IMR-90 (cell line): ENCODE data around the gene BTRC.

ENCODE experiments used
- BHLHE40 ChIP-seq: fragments of 150-350 bp; IDR thresholded peaks from 2 replicates; pipeline ENCODE4 v1.6.1; 2016; ENCODE audit warnings: mild to moderate bottlenecking, low read depth, low read length
- CEBPB ChIP-seq: IDR thresholded peaks from 2 replicates; pipeline ENCODE4 v1.6.1; 2012; ENCODE audit warnings: low read depth, low read length, improper control_type of control experiment
- CTCF ChIP-seq: conservative IDR thresholded peaks from 2 replicates; pipeline ENCODE4 v1.5.1; 2012; ENCODE audit warnings: mild to moderate bottlenecking, low read depth, low read length, improper control_type of control experiment
- ELK1 ChIP-seq: fragments of 150-350 bp; IDR thresholded peaks from 2 replicates; pipeline ENCODE4 v1.6.1; 2016; ENCODE audit warnings: low read depth, mild to moderate bottlenecking, low read length, moderate library complexity, borderline replicate concordance
- FOS ChIP-seq: fragments of 150-350 bp; IDR thresholded peaks from 2 replicates; pipeline ENCODE4 v1.6.1; 2016; ENCODE audit warnings: low read depth, low read length
- MAFK ChIP-seq: IDR thresholded peaks from 2 replicates; pipeline ENCODE4 v1.6.1; 2012; ENCODE audit warnings: low read depth, low read length, improper control_type of control experiment
- MAZ ChIP-seq: IDR thresholded peaks from 2 replicates; pipeline ENCODE4 v1.6.1; 2012; ENCODE audit warnings: low read depth, mild to moderate bottlenecking, low read length, improper control_type of control experiment, moderate library complexity, borderline replicate concordance
- MXI1 ChIP-seq: IDR thresholded peaks from 2 replicates; pipeline ENCODE4 v1.6.1; 2012; ENCODE audit warnings: low read depth, mild to moderate bottlenecking, low read length, moderate library complexity, borderline replicate concordance
- NFE2L2 ChIP-seq: fragments of 150-350 bp; IDR thresholded peaks from 2 replicates; pipeline ENCODE4 v1.6.1; 2016; ENCODE audit warnings: low read depth, mild to moderate bottlenecking, low read length
- POLR2A ChIP-seq: IDR thresholded peaks from 2 replicates; pipeline ENCODE4 v1.6.1; 2012; ENCODE audit warnings: mild to moderate bottlenecking, low read depth, low read length
- RAD21 ChIP-seq: IDR thresholded peaks from 2 replicates; pipeline ENCODE4 v1.6.1; 2012; ENCODE audit warnings: low read length, improper control_type of control experiment
- RCOR1 ChIP-seq: IDR thresholded peaks from 2 replicates; pipeline ENCODE4 v1.6.1; 2012; ENCODE audit warnings: mild to moderate bottlenecking, low read length, improper control_type of control experiment; ENCODE audit not compliant: insufficient replicate concordance
- RFX5 ChIP-seq: IDR thresholded peaks from 2 replicates; pipeline ENCODE4 v1.8.0; 2012; ENCODE audit warnings: low read depth, mild to moderate bottlenecking, low read length, moderate library complexity
- USF2 ChIP-seq: fragments of 150-350 bp; IDR thresholded peaks from 2 replicates; pipeline ENCODE4 v1.6.1; 2017; ENCODE audit warnings: mild to moderate bottlenecking, antibody characterized with exemption, low read length, low read depth

- no peak for TF ChIP-seq ELK1
- TF ChIP-seq CTCF = no peak
- 0 out of 2 replicates have a peak, but pooled peaks have one; percentile 23 for TF ChIP-seq POLR2A
- no peak for TF ChIP-seq NFE2L2
- TF ChIP-seq RFX5 = peak; percentile 93
- TF ChIP-seq USF2 = no peak
- TF ChIP-seq MXI1 = no peak
- TF ChIP-seq RCOR1 = no peak
- no peak for TF ChIP-seq RAD21
- no peak for TF ChIP-seq MAZ
- TF ChIP-seq MAFK = no peak
- peak; percentile 65; the same call in 1 of the 2 replicates for TF ChIP-seq FOS
- no peak for TF ChIP-seq CEBPB
- no peak for TF ChIP-seq BHLHE40
These were observed 234.9 kb downstream of the BTRC start for GRCh38 chr10:101588879-101589278.
